K562 treated with DMSO at 1 percent for 24 hours (cell line): ENCODE results near the gene COL9A3. TPM values are rescaled to one million over a fixed set of nuclear protein-coding genes. Genes with fewer than 3 reads are reported as not detected.

ENCODE experiments used
- total RNA-seq: library from RNA; unstranded; fragments of 300-600 nt; gene quantifications from 2 replicates; pipeline ENCODE4 v1.2.3, GENCODE V29; 2022; ENCODE audit warnings: low read depth; ENCODE audit not compliant: insufficient read depth

The COL9A3 gene
- total RNA-seq: 3.5 and 4.0 TPM in 2 replicates

DNA sequence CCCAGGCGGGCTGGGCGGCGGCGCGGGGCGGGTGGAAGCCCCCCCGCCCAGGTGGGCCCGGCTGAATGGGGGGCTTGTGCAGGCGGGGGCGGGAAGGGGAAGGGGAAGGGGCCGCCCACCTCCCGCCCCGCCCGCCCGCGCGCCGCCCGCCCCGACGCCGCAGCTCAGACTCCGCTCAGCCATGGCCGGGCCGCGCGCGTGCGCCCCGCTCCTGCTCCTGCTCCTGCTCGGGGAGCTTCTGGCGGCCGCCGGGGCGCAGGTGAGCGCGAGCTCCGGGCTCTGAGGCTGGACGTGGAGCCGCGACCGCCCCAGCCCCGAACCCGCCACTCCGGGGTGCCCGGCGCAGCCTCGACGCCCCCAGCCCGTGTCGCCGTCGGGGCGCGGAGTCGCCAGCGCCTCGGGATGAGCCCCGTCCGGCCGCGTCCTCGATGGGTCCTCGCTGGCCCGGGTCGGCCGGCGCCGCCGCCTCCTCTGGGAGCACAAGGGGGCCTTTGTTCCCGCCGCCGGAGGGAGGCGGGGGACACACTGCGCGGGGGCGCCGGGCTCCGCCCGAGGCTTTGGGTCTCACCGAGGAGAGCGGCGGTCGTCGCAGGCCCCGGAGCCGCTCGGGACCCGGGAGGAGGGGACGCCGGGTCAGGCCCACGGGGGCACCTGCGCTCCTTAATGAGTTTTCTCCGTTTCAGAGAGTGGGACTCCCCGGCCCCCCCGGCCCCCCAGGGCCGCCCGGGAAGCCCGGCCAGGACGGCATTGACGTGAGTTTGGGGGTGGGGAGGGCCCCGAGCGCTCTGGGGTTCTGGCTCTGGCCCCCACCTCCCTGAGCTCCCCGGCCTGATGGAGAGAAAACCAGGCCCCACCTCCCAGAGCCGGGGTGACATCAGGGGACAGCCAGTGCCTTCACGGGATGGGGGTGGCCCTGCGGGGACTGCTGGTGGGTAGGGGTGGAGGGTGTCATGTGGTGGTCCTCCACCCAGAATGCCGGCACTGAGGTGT, at the start of gene COL9A3:
Gene COL9A3 (plus strand): TSS at position 167 of the 990 bp plus-strand sequence. CDS start 15 bp downstream, at position 182.

DNA sequence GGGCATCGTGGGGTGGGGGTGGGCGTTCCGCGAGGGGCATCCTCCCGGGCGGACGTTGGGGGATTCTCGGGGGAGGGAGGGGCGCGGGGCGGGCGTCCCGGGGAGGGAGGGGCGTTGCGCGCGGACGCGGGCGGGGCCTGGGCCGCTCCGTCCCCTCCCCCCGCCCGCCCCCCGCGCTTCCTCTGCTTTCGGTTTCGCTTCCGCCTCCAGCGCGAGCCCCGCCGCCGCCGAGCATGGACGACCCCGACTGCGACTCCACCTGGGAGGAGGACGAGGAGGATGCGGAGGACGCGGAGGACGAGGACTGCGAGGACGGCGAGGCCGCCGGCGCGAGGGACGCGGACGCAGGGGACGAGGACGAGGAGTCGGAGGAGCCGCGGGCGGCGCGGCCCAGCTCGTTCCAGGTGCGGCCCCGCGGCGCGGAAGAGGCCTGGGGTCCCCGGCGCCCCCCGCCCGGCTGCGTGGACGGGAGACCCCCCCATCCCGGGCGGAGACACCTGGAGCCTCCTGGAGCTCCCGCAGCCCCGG, 12.2 kb upstream of the COL9A3 start, which contains the start of gene OGFR:
Gene OGFR (plus strand): TSS at position 209 of the 528 bp plus-strand sequence. CDS start 25 bp downstream, at position 234.

DNA sequence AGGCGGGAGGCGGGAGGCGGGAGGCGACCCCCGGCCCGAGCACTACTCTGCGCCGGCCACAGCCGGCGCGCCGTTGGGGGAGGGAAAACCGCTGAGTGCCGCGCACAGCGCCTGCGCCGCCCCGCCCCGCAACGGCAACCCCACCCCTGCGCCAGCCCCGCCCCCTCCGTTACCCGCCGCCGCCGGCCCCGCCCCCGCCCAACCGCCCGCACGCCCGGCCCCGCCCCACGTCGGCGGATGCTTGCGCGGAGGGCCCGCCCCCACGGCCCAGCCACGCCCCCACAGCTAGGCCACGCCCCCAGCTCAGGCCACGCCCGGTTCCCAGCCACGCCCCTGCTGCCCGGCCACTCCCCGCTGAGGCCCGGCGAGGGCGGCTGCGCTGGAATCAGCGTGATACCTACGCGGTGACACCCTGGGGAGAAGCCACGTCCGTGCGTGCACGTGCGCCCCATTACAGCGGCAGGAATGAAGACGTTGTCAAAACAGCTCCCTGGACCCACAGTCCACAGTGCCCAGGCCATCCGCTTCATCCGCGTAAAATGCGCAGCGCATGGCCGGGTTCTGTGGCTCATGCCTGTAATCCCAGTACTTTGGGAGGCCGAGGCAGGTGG, 45.0 kb downstream of the COL9A3 start, which contains the start of gene TCFL5:
Gene TCFL5 (minus strand): TSS at position 97 of the 611 bp plus-strand sequence. CDS start 152 bp downstream, outside the sequence.

Other genes with a start within 250 kb of the COL9A3 start
- gene SLCO4A1, start 174.5 kb upstream of the COL9A3 start, total RNA-seq: 2.0 and 2.4 TPM in 2 replicates
- gene NTSR1, start 108.2 kb upstream of the COL9A3 start, total RNA-seq: 0.12 TPM in 1 of 2 replicates, not detected in the other
- gene MRGBP, start 20.6 kb upstream of the COL9A3 start, total RNA-seq: 13.2 and 13.4 TPM in 2 replicates
- 54.7 and 57.1 TPM in 2 replicates for gene OGFR, start 12.2 kb upstream of the COL9A3 start, total RNA-seq
- 10.8 and 12.2 TPM in 2 replicates for gene TCFL5, start 44.8 kb downstream of the COL9A3 start, total RNA-seq
- gene DIDO1, start 109.5 kb downstream of the COL9A3 start, total RNA-seq: 21.6 and 21.9 TPM in 2 replicates
- gene GID8, start 121.1 kb downstream of the COL9A3 start, total RNA-seq: 21.5 and 22.0 TPM in 2 replicates
- not detected in 2 replicates for gene SLC17A9, start 135.7 kb downstream of the COL9A3 start, total RNA-seq
- not detected in 2 replicates for gene BHLHE23, start 189.9 kb downstream of the COL9A3 start, total RNA-seq